Liver (tissue), 9 donors: ENCODE results near the gene PPM1L. TPM values are rescaled to one million over a fixed set of nuclear protein-coding genes. Genes with fewer than 3 reads are reported as not detected.

Experiments used
- DNase-seq: peaks from one replicate; pipeline ENCODE4 v3.0.0-alpha.2; 2017; ENCODE audit warnings: low spot score
- H3K27ac ChIP-seq, 2 donors: one replicate each; pipeline ENCODE4 v1.7.0; 2013; ENCODE audit warnings: inconsistent platforms in 2 of 2, low read length in 2 of 2, control low read depth in 1 of 2, low read depth in 1 of 2, mild to moderate bottlenecking in 1 of 2
- H3K27me3 ChIP-seq, 4 donors: one replicate each; pipeline versions ENCODE4 v1.6.1 to v1.7.0; 2013; ENCODE audit warnings: low read length in 3 of 4, inconsistent platforms in 1 of 4, mild to moderate bottlenecking in 1 of 4, moderate library complexity in 1 of 4; ENCODE audit not compliant: control insufficient read depth in 4 of 4, insufficient read depth in 4 of 4
- H3K36me3 ChIP-seq, 4 donors: one replicate each; pipeline versions ENCODE4 v1.6.1 to v1.7.0; 2013; ENCODE audit warnings: low read length in 3 of 4, mild to moderate bottlenecking in 3 of 4, low read depth in 1 of 4, moderate library complexity in 1 of 4; ENCODE audit not compliant: control insufficient read depth in 4 of 4, insufficient read depth in 3 of 4
- H3K4me1 ChIP-seq, 4 donors: one replicate each; pipeline versions ENCODE4 v1.6.1 to v1.7.0; 2013; ENCODE audit warnings: low read length in 3 of 4, mild to moderate bottlenecking in 3 of 4, moderate library complexity in 1 of 4; ENCODE audit not compliant: control insufficient read depth in 4 of 4, insufficient read depth in 4 of 4
- H3K4me3 ChIP-seq, 3 donors: one replicate each; pipeline versions ENCODE4 v1.6.1 to v1.7.0; 2013; ENCODE audit warnings: low read length in 3 of 3, control low read depth in 1 of 3, low read depth in 1 of 3, mild to moderate bottlenecking in 1 of 3
- H3K9ac ChIP-seq, 2 donors: one replicate each; pipeline ENCODE4 v1.7.0; 2013; ENCODE audit warnings: low read length in 2 of 2, mild to moderate bottlenecking in 2 of 2, moderate library complexity in 2 of 2, control low read depth in 1 of 2, low read depth in 1 of 2
- H3K9me3 ChIP-seq, 4 donors: one replicate each; pipeline versions ENCODE4 v1.6.1 to v1.7.0; 2013; ENCODE audit warnings: low read length in 3 of 4; ENCODE audit not compliant: control insufficient read depth in 4 of 4
- CTCF ChIP-seq: fragments of 150-350 bp; IDR thresholded peaks from 2 replicates; pipeline ENCODE4 v1.5.1; 2017; ENCODE audit warnings: improper control_type of control experiment, low read depth, low read length; ENCODE audit not compliant: missing input control
- EGR1 ChIP-seq, 2 donors: IDR thresholded peaks; 2 replicates each; pipeline ENCODE4 v1.6.1; 2016 to 2018; ENCODE audit warnings: antibody characterized with exemption in 2 of 2, low read depth in 2 of 2
- FOXA1 ChIP-seq: IDR thresholded peaks from 2 replicates; pipeline ENCODE4 v1.6.1; 2016; ENCODE audit warnings: antibody characterized with exemption
- HNF4G ChIP-seq: IDR thresholded peaks from 2 replicates; pipeline ENCODE4 v1.6.1; 2016; ENCODE audit warnings: antibody characterized with exemption
- JUND ChIP-seq, 2 donors: IDR thresholded peaks; 2 replicates each; pipeline ENCODE4 v1.6.1; 2016; ENCODE audit warnings: antibody characterized with exemption in 2 of 2
- MAX ChIP-seq: IDR thresholded peaks from 2 replicates; pipeline ENCODE4 v1.6.1; 2016; ENCODE audit warnings: antibody characterized with exemption
- NR2F2 ChIP-seq: IDR thresholded peaks from 2 replicates; pipeline ENCODE4 v1.6.1; 2016; ENCODE audit warnings: antibody characterized with exemption
- RAD21 ChIP-seq, 2 donors: IDR thresholded peaks; 2 replicates each; pipeline ENCODE4 v1.6.1; 2016; ENCODE audit warnings: antibody characterized with exemption in 2 of 2, mild to moderate bottlenecking in 2 of 2
- REST ChIP-seq: IDR thresholded peaks from 2 replicates; pipeline ENCODE4 v1.6.1; 2016; ENCODE audit warnings: antibody characterized with exemption, mild to moderate bottlenecking
- YY1 ChIP-seq: IDR thresholded peaks from 2 replicates; pipeline ENCODE4 v1.6.1; 2016; ENCODE audit warnings: antibody characterized with exemption, mild to moderate bottlenecking
- WGBS: extraction: QIAGEN DNeasy Blood & Tissue Kit; methylation state at CpG from one replicate; pipeline ENCODE4 v1.1.7; 2013; 5-methylcytosine and 5-hydroxymethylcytosine counted together
- polyA plus RNA-seq, 2 donors: library from polyadenylated mRNA; stranded (reverse) in 1 of 2; unstranded in 1 of 2; fragments of 200-250 nt in 1 of 2; fragments of >200 nt in 1 of 2; fragmentation: Nextera tagmentation in 1 of 2; extraction: Ambion mirVana in 1 of 2; gene quantifications; one replicate each; pipeline versions ENCODE4 v1.2.1 to v1.2.3, GENCODE V29; 2013 to 2015
- total RNA-seq, 2 donors: library from RNA; depleted of rRNA; stranded (reverse); fragments of >200 nt; gene quantifications; one replicate each; pipeline ENCODE4 v1.2.3, GENCODE V29; 2014
- TF ChIP-seq, protein P1 (sequence below): IDR thresholded peaks from 2 replicates; pipeline ENCODE4 v1.6.1; 2016; ENCODE audit warnings: antibody characterized with exemption
- TF ChIP-seq, protein P2 (sequence below): IDR thresholded peaks from 2 replicates; pipeline ENCODE4 v1.6.1; 2016; ENCODE audit warnings: antibody characterized with exemption
- donor health status: healthy.
- donor health status: healthy.
- donor health status: healthy.
- donor health status: healthy.
- donor health status: healthy.

The PPM1L gene
- total and polyA plus RNA-seq, 4 donors: 1.6 to 8.5 (median 4.8) TPM

GRCh38 chr3:160748787-160749186, 7.2 kb upstream of the PPM1L start (continued):
- TF ChIP-seq JUND (IDR thresholded peaks at IDR 0.05) (no peak), YY1 (no peak)
- TF ChIP-seq, protein P1, sequence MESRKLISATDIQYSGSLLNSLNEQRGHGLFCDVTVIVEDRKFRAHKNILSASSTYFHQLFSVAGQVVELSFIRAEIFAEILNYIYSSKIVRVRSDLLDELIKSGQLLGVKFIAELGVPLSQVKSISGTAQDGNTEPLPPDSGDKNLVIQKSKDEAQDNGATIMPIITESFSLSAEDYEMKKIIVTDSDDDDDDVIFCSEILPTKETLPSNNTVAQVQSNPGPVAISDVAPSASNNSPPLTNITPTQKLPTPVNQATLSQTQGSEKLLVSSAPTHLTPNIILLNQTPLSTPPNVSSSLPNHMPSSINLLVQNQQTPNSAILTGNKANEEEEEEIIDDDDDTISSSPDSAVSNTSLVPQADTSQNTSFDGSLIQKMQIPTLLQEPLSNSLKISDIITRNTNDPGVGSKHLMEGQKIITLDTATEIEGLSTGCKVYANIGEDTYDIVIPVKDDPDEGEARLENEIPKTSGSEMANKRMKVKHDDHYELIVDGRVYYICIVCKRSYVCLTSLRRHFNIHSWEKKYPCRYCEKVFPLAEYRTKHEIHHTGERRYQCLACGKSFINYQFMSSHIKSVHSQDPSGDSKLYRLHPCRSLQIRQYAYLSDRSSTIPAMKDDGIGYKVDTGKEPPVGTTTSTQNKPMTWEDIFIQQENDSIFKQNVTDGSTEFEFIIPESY: no peak

DNA sequence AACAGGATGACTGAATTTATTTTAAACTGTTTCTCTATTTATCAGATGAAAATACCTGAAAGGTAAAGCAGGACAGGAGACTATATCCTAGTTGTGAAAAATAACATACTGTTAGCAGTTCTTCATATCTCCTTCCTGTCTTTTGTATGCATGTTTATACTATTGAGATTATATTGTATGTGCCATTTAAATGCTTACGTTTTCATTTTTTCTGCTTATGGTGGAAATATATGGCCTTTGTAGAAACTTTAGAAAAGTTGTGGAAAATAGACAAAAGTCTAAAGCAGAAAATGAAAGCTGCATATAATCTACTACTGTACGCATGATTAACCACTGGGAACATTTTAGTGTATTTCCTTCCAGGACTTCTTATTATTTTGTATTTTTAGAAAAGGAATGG, 2.1 kb upstream of the PPM1L start:
- Histone ChIP-seq H3K9ac (peak overlapping the region; percentile 7 to 84), H3K27me3 (no peaks in the 10 kb centered on the region), H3K36me3 (no peaks in the 10 kb centered on the region), H3K4me1 (peaks cover 3 to 32% (median 20%) of the 10 kb centered on the region in 4 donors), H3K9me3 (no peaks in the 10 kb centered on the region), H3K4me3 (peak overlapping the region; percentile 69 to 93 (median 78)), H3K27ac (no peak overlapping the region)
- TF ChIP-seq HNF4G (no peak), FOXA1 (no peak), RAD21 (IDR thresholded peaks at IDR 0.05) (no peak), CTCF (no peak)
- TF ChIP-seq, protein P2, sequence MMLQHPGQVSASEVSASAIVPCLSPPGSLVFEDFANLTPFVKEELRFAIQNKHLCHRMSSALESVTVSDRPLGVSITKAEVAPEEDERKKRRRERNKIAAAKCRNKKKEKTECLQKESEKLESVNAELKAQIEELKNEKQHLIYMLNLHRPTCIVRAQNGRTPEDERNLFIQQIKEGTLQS: no peak
- no peak for DNase-seq
- WGBS: 48% methylated on average over 2 of the region's 2 CpGs

DNA sequence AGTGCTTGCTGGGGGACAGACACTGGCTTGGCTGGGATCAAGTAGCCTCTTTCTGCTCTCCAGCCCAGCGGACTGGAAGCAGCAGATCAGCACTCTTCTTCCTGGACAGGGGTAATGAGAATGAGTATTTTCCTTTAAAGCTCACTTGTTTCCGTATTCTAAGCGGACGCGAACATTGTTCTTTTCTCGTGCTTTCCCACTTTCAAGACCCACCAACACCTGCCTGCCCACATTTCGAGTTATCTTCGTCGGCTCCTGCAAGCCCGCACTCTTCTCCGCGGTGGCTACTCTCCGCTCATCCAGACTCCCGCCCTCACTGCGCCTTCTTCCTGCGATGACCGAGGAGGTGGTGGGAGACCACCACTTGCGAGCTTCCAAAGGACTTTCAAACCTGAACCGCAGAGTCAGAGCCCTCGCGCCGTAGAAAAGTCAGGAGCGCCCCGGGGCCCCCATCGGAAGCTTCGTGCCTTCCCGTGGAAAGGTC, 1.6 kb upstream of the PPM1L start:
- Histone ChIP-seq H3K27me3 (no peaks in the 10 kb centered on the region), H3K36me3 (no peaks in the 10 kb centered on the region), H3K9ac (peak overlapping the region; percentile 34 to 84), H3K4me3 (peak overlapping the region; percentile 69 to 93 (median 78)), H3K4me1 (peaks cover 3 to 30% (median 20%) of the 10 kb centered on the region in 4 donors), H3K9me3 (no peaks in the 10 kb centered on the region), H3K27ac (peak overlapping the region; percentile 79 to 84)
- DNase-seq: no peak
- WGBS: under 1% methylated on average over 27 of the region's 27 CpGs
- peak; percentile 99 for TF ChIP-seq REST
- no peak for TF ChIP-seq NR2F2
- TF ChIP-seq MAX: no peak
- TF ChIP-seq, protein P1: no peak
- TF ChIP-seq EGR1 (IDR thresholded peaks at IDR 0.05; ENCODE audit: low read depth in 2 of 2): no peak
